IMR-90 (cell line): ENCODE data around the gene CFAP52. TPM values are rescaled to one million over a fixed set of nuclear protein-coding genes. Genes with fewer than 3 reads are reported as not detected.
"Not testable (repeated sequence)": the region's sequence is repeated elsewhere in the genome, so short reads cannot be mapped to it uniquely, and the experiment has no call there.

Source experiments
- ATAC-seq: fragments of 200-7000 bp; cut with Tn5 transposase; 2 replicates; pipeline ENCODE4 v1.9.1; 2020; ENCODE audit warnings: low read depth, mild to moderate bottlenecking, moderate library complexity
- BruUV-seq: library from RNA; stranded (reverse); fragments of 400-500 nt; replicated peaks from 2 replicates; lab custom pipeline; 2021; lab: Mats Ljungman, UMichigan
- CTCF ChIA-PET: fragments of 300-600 bp; formaldehyde crosslinking; extraction: SDS; loops from one replicate; lab custom pipeline; 2021; ENCODE audit warnings: antibody characterized with exemption; lab: Yijun Ruan, JAX
- POLR2A ChIA-PET: fragments of 300-600 bp; sonication (Branson Sonifier 250); formaldehyde crosslinking; loops from one replicate; lab custom pipeline; 2022; ENCODE audit warnings: antibody characterized with exemption; ENCODE audit not compliant: unreplicated experiment; lab: Charles Lee
- DNase-seq: peaks from one replicate; pipeline ENCODE4 v3.0.0; 2013
- H2AFZ ChIP-seq: replicated peaks from 2 replicates; pipeline ENCODE3; 2013; ENCODE audit warnings: low read length, mild to moderate bottlenecking; ENCODE audit not compliant: poor library complexity
- H2AK5ac ChIP-seq: 2 replicates; pipeline ENCODE4 v1.6.1; 2013; ENCODE audit warnings: low read depth, low read length, inconsistent platforms
- H2AK9ac ChIP-seq: replicated peaks from 2 replicates; pipeline ENCODE3; 2013; ENCODE audit warnings: mild to moderate bottlenecking, low read depth, low read length, moderate library complexity; ENCODE audit not compliant: poor library complexity
- H2BK120ac ChIP-seq: 2 replicates; pipeline ENCODE4 v1.6.1; 2013; ENCODE audit warnings: low read depth, low read length, inconsistent platforms
- H2BK15ac ChIP-seq: 3 replicates; pipeline ENCODE4 v1.6.1; 2013; ENCODE audit warnings: low read depth, low read length, inconsistent platforms
- H2BK20ac ChIP-seq: 2 replicates; pipeline ENCODE4 v1.6.1; 2013; ENCODE audit warnings: low read depth, mild to moderate bottlenecking, inconsistent platforms, low read length, moderate library complexity
- H2BK5ac ChIP-seq: 2 replicates; pipeline ENCODE4 v1.6.1; 2013; ENCODE audit warnings: mild to moderate bottlenecking, low read depth, low read length, inconsistent platforms; ENCODE audit not compliant: poor library complexity, severe bottlenecking
- H3K14ac ChIP-seq: replicated peaks from 2 replicates; pipeline ENCODE4 v1.6.1; 2013; ENCODE audit warnings: low read depth, low read length, inconsistent platforms
- H3K18ac ChIP-seq: 2 replicates; pipeline ENCODE4 v1.6.1; 2013; ENCODE audit warnings: low read depth, low read length, control low read depth
- H3K23ac ChIP-seq: 2 replicates; pipeline ENCODE4 v1.6.1; 2013; ENCODE audit warnings: low read depth, low read length, inconsistent platforms
- H3K27ac ChIP-seq: 2 replicates; pipeline ENCODE4 v1.5.1; 2013; ENCODE audit warnings: mild to moderate bottlenecking, control low read depth, low read length; ENCODE audit not compliant: insufficient read depth
- H3K27me3 ChIP-seq: 2 replicates; pipeline ENCODE4 v1.6.1; 2013; ENCODE audit warnings: low read length; ENCODE audit not compliant: control insufficient read depth, insufficient read depth
- H3K36me3 ChIP-seq: 2 replicates; pipeline ENCODE4 v1.6.1; 2013; ENCODE audit warnings: low read length, mixed read lengths; ENCODE audit not compliant: control insufficient read depth, insufficient read depth
- H3K4ac ChIP-seq: 2 replicates; pipeline ENCODE4 v1.6.1; 2013; ENCODE audit warnings: low read depth, low read length, inconsistent platforms
- H3K4me1 ChIP-seq: 2 replicates; pipeline ENCODE4 v1.6.1; 2013; ENCODE audit warnings: low read length, mixed read lengths; ENCODE audit not compliant: control insufficient read depth, insufficient read depth
- H3K4me2 ChIP-seq: 2 replicates; pipeline ENCODE4 v1.6.1; 2013; ENCODE audit warnings: low read depth, mild to moderate bottlenecking, control low read depth, low read length, moderate library complexity
- H3K4me3 ChIP-seq: 2 replicates; pipeline ENCODE4 v1.5.1; 2013; ENCODE audit warnings: low read depth, mild to moderate bottlenecking, control low read depth, low read length, moderate library complexity; ENCODE audit not compliant: insufficient read depth
- H3K56ac ChIP-seq: 2 replicates; pipeline ENCODE4 v1.6.1; 2013; ENCODE audit warnings: low read length, inconsistent platforms; ENCODE audit not compliant: insufficient read depth; ENCODE audit errors: extremely low read depth
- H3K79me1 ChIP-seq, 2 experiments: 2 replicates each; pipeline ENCODE4 v1.6.1; 2013; ENCODE audit warnings: low read length in 2 of 2, inconsistent platforms in 1 of 2, low read depth in 1 of 2
- H3K9ac ChIP-seq: 2 replicates; pipeline ENCODE4 v1.6.1; 2013; ENCODE audit warnings: low read depth, low read length, control low read depth
- H3K9me1 ChIP-seq: 2 replicates; pipeline ENCODE4 v1.6.1; 2013; ENCODE audit warnings: low read length, inconsistent platforms; ENCODE audit not compliant: insufficient read depth
- H3K9me3 ChIP-seq: 2 replicates; pipeline ENCODE4 v1.6.1; 2013; ENCODE audit warnings: low read length; ENCODE audit not compliant: control insufficient read depth, insufficient read depth
- H4K20me1 ChIP-seq: 2 replicates; pipeline ENCODE4 v1.6.1; 2013; ENCODE audit warnings: low read length, inconsistent platforms; ENCODE audit not compliant: insufficient read depth
- H4K5ac ChIP-seq: 2 replicates; pipeline ENCODE4 v1.6.1; 2013; ENCODE audit warnings: mild to moderate bottlenecking, low read depth, low read length, control low read depth
- H4K8ac ChIP-seq, 2 experiments: 2 replicates each; pipeline ENCODE4 v1.6.1; 2013; ENCODE audit warnings: low read depth in 2 of 2, low read length in 2 of 2, control low read depth in 1 of 2, inconsistent platforms in 1 of 2
- H4K91ac ChIP-seq: 2 replicates; pipeline ENCODE4 v1.6.1; 2013; ENCODE audit warnings: low read depth, low read length, inconsistent platforms; ENCODE audit not compliant: insufficient read depth
- WGBS, 2 experiments: methylation state at CpG; one replicate each; pipeline versions ENCODE4 v1.1.5 to v1.1.7; 2013; ENCODE audit warnings: missing lambda C conversion rate in 2 of 2; ENCODE audit not compliant: insufficient read length in 1 of 2; ENCODE audit errors: extremely low coverage in 2 of 2; 5-methylcytosine and 5-hydroxymethylcytosine counted together
- dilution Hi-C: fragments of 300-500 bp; cut with HindIII; formaldehyde crosslinking; loops from one replicate; pipeline ENCODE4 v1.14.3; 2018; ENCODE audit warnings: low sequenced_read_pairs; ENCODE audit not compliant: unreplicated experiment
- in situ Hi-C: fragments of 300-500 bp; cut with MboI; formaldehyde crosslinking; loops from 3 replicates; pipeline ENCODE4 v1.14.3; 2019; ENCODE audit warnings: low sequenced_read_pairs, inconsistent platforms, mixed read lengths
- intact Hi-C: fragments of 100-400 bp; cut with micrococcal nuclease; formaldehyde crosslinking; loops from 2 replicates; pipeline ENCODE4 v1.10.0; 2022
- polyA plus RNA-seq, 3 experiments: library from polyadenylated mRNA; depleted of rRNA; stranded (reverse); fragments of >200 nt; gene quantifications; 2 replicates each; pipeline ENCODE4 v1.2.3, GENCODE V29; 2012; ENCODE audit warnings: low replicate concordance in 1 of 3
- total RNA-seq: library from RNA; depleted of rRNA; stranded (reverse); fragments of >200 nt; gene quantifications from 2 replicates; pipeline ENCODE4 v1.2.3, GENCODE V29; 2012

Gene CFAP52
- total and polyA plus RNA-seq, 2 of the 4 experiments (the other 2 are of a cell fraction) = 0.22 TPM; not detected in 1

GRCh38 chr17:9597638-9598037 is 21.2 kb downstream of the CFAP52 start:
- POLR2A ChIA-PET, H4K20me1 ChIP-seq, H2AK5ac ChIP-seq, H3K9ac ChIP-seq, H3K23ac ChIP-seq, DNase-seq, H4K91ac ChIP-seq, BruUV-seq, H2BK120ac ChIP-seq, H3K4me3 ChIP-seq, H3K4me2 ChIP-seq, dilution Hi-C loops, ATAC-seq, intact Hi-C loops, H2AK9ac ChIP-seq, H3K56ac ChIP-seq, H2BK15ac ChIP-seq, H2BK20ac ChIP-seq, H3K27ac ChIP-seq, H3K79me1 ChIP-seq, H3K4ac ChIP-seq, CTCF ChIA-PET, in situ Hi-C loops, H3K9me1 ChIP-seq, H4K8ac ChIP-seq, H3K4me1 ChIP-seq, H4K5ac ChIP-seq, H3K27me3 ChIP-seq, H3K14ac ChIP-seq, H3K36me3 ChIP-seq, H2BK5ac ChIP-seq, H3K18ac ChIP-seq, H3K9me3 ChIP-seq, H2AFZ ChIP-seq: not testable (repeated sequence)
- 78% methylated on average over 1 of the region's 5 CpGs; no CpG with 5 or more reads in 1 of the 2 experiments for WGBS, 2 experiments
